ENCODE measurements around the gene STK35.

GRCh38 chr20:2183381-2183780 lies 81.8 kb downstream of the STK35 start:
- no peak for TF ChIP-seq TAF15 (IDR thresholded peaks at IDR 0.05; ENCODE audit: low read depth, low read length)
- TF ChIP-seq CTCF (IDR thresholded peaks at IDR 0.05 in 2 of 3, conservative IDR thresholded peaks at IDR 0.05 in 1 of 3; ENCODE audit: insufficient read depth in 2 of 3, low read depth in 1 of 3, low read length in 3 of 3) = no peak
- no peak for TF ChIP-seq ELF2 (CRISPR knock-in tag; IDR thresholded peaks at IDR 0.05)
- no peak for TF ChIP-seq EZH2 (IDR thresholded peaks at IDR 0.05; ENCODE audit: borderline replicate concordance, low read depth, low read length)
- no peak for TF ChIP-seq BHLHE40 (IDR thresholded peaks at IDR 0.05; ENCODE audit: low read length)
